Measurements from ENCODE around the gene TMC1.

DNA sequence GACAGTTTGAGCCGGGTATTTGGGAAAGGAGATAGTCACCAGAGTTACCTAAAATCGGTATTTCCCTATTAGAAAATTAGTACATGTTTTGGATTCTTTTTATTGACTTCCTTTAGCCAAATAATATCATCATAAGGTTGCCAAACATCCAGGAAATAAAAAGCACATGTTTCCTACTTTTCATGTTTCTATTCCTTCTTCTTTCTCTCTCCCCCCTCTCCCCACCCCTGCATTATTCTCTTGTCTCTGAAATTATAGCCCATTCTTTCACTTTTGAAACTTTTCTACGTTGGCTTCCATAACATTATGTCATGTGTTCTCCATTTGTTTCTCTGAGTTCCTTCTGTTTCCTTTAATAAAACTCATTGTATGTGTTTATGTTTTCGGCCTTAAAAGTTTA is 269.6 kb downstream of the TMC1 start:
- no peak for TF ChIP-seq POLR2AphosphoS5 (IDR thresholded peaks at IDR 0.05)
- TF ChIP-seq, protein P1, sequence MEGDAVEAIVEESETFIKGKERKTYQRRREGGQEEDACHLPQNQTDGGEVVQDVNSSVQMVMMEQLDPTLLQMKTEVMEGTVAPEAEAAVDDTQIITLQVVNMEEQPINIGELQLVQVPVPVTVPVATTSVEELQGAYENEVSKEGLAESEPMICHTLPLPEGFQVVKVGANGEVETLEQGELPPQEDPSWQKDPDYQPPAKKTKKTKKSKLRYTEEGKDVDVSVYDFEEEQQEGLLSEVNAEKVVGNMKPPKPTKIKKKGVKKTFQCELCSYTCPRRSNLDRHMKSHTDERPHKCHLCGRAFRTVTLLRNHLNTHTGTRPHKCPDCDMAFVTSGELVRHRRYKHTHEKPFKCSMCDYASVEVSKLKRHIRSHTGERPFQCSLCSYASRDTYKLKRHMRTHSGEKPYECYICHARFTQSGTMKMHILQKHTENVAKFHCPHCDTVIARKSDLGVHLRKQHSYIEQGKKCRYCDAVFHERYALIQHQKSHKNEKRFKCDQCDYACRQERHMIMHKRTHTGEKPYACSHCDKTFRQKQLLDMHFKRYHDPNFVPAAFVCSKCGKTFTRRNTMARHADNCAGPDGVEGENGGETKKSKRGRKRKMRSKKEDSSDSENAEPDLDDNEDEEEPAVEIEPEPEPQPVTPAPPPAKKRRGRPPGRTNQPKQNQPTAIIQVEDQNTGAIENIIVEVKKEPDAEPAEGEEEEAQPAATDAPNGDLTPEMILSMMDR (IDR thresholded peaks at IDR 0.05) = no peak
- no peak for TF ChIP-seq POLR2A (IDR thresholded peaks at IDR 0.05)

Data from stomach (tissue), 4 donors.